ENCODE data around the gene AGPAT4.

The AGPAT4 gene

DNA sequence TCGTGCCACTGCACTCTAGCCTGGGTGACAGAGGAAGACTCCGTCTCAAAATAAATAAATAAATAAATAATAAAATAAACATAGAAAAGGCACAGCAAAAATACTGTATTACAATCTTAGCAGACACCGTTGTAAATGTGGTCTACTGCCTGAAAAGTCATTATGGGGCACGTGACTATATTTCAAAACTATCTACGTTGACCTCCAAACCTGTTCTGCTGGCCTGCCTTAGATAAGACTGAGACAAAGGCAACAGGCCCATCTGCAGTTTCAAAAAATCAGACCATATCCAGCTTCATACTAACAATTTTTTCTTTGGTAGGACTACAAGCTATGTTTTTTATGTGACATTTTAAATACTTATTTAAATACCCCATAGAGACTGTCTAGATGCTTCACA, 59.1 kb downstream of the AGPAT4 start:
- Histone ChIP-seq H3K56ac (ENCODE audit: low read length) (no peak overlapping the region), H3K36me3 (ENCODE audit: control insufficient read depth, insufficient read depth, low read length) (peaks cover 3% of the 10 kb centered on the region), H3K4me3 (ENCODE audit: low read length) (no peak overlapping the region), H2BK5ac (ENCODE audit: low read length) (no peak overlapping the region), H3K4ac (ENCODE audit: low read depth, low read length) (no peak overlapping the region), H2BK15ac (replicated peaks; ENCODE audit: low read depth) (no peak overlapping the region), H3K79me2 (ENCODE audit: control insufficient read depth, insufficient read depth, low read length) (peaks cover 2% of the 10 kb centered on the region), H3K27me3 (ENCODE audit: insufficient read depth, low read length, poor library complexity) (no peaks in the 10 kb centered on the region), H3K23ac (ENCODE audit: low read length) (no peak overlapping the region), H3K27ac (ENCODE audit: low read depth, low read length) (no peak overlapping the region), H4K5ac (ENCODE audit: low read length) (no peak overlapping the region), H3K18ac (ENCODE audit: low read length) (no peak overlapping the region), H3K4me1 (ENCODE audit: control insufficient read depth, low read depth, low read length) (no peaks in the 10 kb centered on the region), H3K9ac (ENCODE audit: low read length) (no peak overlapping the region), H4K8ac (ENCODE audit: low read depth, low read length) (no peak overlapping the region), H3K79me1 (ENCODE audit: low read length) (peaks cover 13% of the 10 kb centered on the region), H2AK5ac (ENCODE audit: low read length) (no peak overlapping the region), H2BK120ac (ENCODE audit: low read depth, low read length) (no peak overlapping the region), H3K4me2 (ENCODE audit: low read length) (no peak overlapping the region)
- no peak for DNase-seq
- no CpG with 5 or more reads among the region's 5 CpGs for WGBS (ENCODE audit: extremely low coverage, insufficient coverage, low lambda C conversion rate)

DNA sequence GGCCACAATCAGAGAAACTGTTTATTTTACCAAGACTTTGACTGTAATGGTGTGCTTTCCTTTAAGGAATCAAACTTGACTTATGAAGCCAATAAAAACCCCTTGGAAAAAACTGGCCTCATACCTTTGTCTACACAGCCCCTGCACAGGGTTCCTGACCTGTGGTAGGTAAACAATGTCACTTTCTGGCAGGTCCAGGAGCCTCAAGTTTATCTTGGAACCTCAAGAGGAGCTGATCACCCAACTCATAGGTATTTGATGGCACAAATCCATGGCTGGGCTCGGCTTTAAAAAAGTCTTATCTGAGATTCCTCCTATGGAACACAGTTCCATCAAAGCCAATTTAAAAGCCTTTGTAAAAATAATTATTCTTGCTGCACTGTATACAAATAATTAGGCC, 61.0 kb downstream of the AGPAT4 start:
- Histone ChIP-seq H3K56ac (ENCODE audit: low read length) (no peak overlapping the region), H3K36me3 (ENCODE audit: control insufficient read depth, insufficient read depth, low read length) (peaks cover 3% of the 10 kb centered on the region), H3K27me3 (ENCODE audit: insufficient read depth, low read length, poor library complexity) (no peaks in the 10 kb centered on the region), H3K79me2 (ENCODE audit: control insufficient read depth, insufficient read depth, low read length) (peaks cover 4% of the 10 kb centered on the region), H3K18ac (ENCODE audit: low read length) (no peak overlapping the region), H4K5ac (ENCODE audit: low read length) (no peak overlapping the region), H3K4me3 (ENCODE audit: low read length) (no peak overlapping the region), H3K79me1 (ENCODE audit: low read length) (peaks cover 13% of the 10 kb centered on the region), H2AK5ac (ENCODE audit: low read length) (no peak overlapping the region), H3K4ac (ENCODE audit: low read depth, low read length) (no peak overlapping the region), H3K4me2 (ENCODE audit: low read length) (no peak overlapping the region), H2BK15ac (replicated peaks; ENCODE audit: low read depth) (no peak overlapping the region), H3K4me1 (ENCODE audit: control insufficient read depth, low read depth, low read length) (no peaks in the 10 kb centered on the region), H4K8ac (ENCODE audit: low read depth, low read length) (no peak overlapping the region), H3K27ac (ENCODE audit: low read depth, low read length) (no peak overlapping the region), H2BK5ac (ENCODE audit: low read length) (no peak overlapping the region), H3K9ac (ENCODE audit: low read length) (no peak overlapping the region), H3K23ac (ENCODE audit: low read length) (no peak overlapping the region), H2BK120ac (ENCODE audit: low read depth, low read length) (no peak overlapping the region)
- WGBS (ENCODE audit: extremely low coverage, insufficient coverage, low lambda C conversion rate): no CpG with 5 or more reads among the region's 1 CpG
- DNase-seq: no peak

DNA sequence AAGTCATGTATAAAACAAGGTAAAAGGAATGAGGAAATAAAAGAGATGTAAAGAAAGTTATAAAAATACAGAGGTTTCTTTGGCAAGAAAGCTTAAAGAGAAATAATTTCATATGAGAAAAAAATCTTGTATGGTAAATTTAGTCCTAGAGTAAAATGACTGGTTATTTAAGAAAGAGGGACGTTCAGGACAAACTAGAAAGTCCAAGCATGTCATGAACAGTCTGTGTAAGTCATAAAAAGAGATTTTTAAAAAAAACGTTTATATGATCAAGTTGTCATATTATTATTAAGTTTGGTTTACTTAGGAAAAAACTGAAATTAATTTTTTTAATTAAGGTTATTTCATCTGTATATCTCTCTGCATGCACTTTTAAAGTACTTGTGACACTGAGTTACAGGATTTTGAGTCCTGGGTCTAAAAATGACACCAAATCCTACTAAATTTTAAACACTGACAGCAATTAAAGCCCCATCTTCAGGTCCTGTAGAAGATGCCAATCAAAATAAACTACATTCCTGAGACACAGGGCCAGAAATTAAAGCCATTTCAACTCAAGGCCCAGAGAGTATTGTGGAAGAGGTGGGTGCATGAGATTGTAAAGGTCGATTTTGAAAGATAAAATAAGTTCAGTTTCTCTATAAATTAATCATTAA, 62.4 kb downstream of the AGPAT4 start:
- Histone ChIP-seq H4K8ac (ENCODE audit: low read depth, low read length) (no peak overlapping the region), H3K27ac (ENCODE audit: low read depth, low read length) (no peak overlapping the region), H2BK15ac (replicated peaks; ENCODE audit: low read depth) (no peak overlapping the region), H3K79me2 (ENCODE audit: control insufficient read depth, insufficient read depth, low read length) (peaks cover 2% of the 10 kb centered on the region), H2BK120ac (ENCODE audit: low read depth, low read length) (no peak overlapping the region), H2BK5ac (ENCODE audit: low read length) (no peak overlapping the region), H3K4me1 (ENCODE audit: control insufficient read depth, low read depth, low read length) (no peaks in the 10 kb centered on the region), H3K9ac (ENCODE audit: low read length) (no peak overlapping the region), H2AK5ac (ENCODE audit: low read length) (no peak overlapping the region), H3K27me3 (ENCODE audit: insufficient read depth, low read length, poor library complexity) (no peaks in the 10 kb centered on the region), H3K18ac (ENCODE audit: low read length) (no peak overlapping the region), H3K23ac (ENCODE audit: low read length) (no peak overlapping the region), H3K36me3 (ENCODE audit: control insufficient read depth, insufficient read depth, low read length) (no peaks in the 10 kb centered on the region), H3K4ac (ENCODE audit: low read depth, low read length) (no peak overlapping the region), H3K79me1 (ENCODE audit: low read length) (peaks cover 8% of the 10 kb centered on the region), H4K5ac (ENCODE audit: low read length) (no peak overlapping the region), H3K4me3 (ENCODE audit: low read length) (no peak overlapping the region), H3K4me2 (ENCODE audit: low read length) (no peak overlapping the region), H3K56ac (ENCODE audit: low read length) (no peak overlapping the region)
- WGBS (ENCODE audit: extremely low coverage, insufficient coverage, low lambda C conversion rate): 100% methylated on average over 1 of the region's 3 CpGs
- DNase-seq: peak; percentile 58

DNA sequence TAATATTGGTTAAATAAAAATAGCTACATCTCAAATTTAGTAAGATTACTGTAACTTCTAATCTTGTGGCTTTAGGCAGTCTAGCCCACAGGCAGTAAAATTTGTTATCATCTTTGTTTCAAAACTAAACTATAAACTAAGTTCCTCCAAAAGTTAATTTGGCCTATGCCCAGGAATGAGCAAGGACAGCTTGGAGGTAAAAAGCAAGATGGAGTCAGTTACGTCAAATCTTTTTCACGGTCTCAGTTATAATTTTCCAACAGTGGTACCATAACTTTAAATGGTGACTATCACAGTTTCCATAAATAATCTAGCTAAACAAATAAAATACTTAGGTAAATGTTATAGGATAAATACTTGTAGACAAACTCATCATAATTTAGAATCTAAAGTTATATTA, 63.0 kb downstream of the AGPAT4 start:
- Histone ChIP-seq H3K9ac (ENCODE audit: low read length) (no peak overlapping the region), H3K4ac (ENCODE audit: low read depth, low read length) (no peak overlapping the region), H3K23ac (ENCODE audit: low read length) (no peak overlapping the region), H3K36me3 (ENCODE audit: control insufficient read depth, insufficient read depth, low read length) (no peaks in the 10 kb centered on the region), H3K4me2 (ENCODE audit: low read length) (no peak overlapping the region), H2BK120ac (ENCODE audit: low read depth, low read length) (no peak overlapping the region), H3K79me1 (ENCODE audit: low read length) (peaks cover 10% of the 10 kb centered on the region), H3K18ac (ENCODE audit: low read length) (no peak overlapping the region), H2BK15ac (replicated peaks; ENCODE audit: low read depth) (no peak overlapping the region), H4K8ac (ENCODE audit: low read depth, low read length) (no peak overlapping the region), H3K27ac (ENCODE audit: low read depth, low read length) (no peak overlapping the region), H3K56ac (ENCODE audit: low read length) (no peak overlapping the region), H3K4me3 (ENCODE audit: low read length) (no peak overlapping the region), H3K79me2 (ENCODE audit: control insufficient read depth, insufficient read depth, low read length) (peaks cover 4% of the 10 kb centered on the region), H2AK5ac (ENCODE audit: low read length) (no peak overlapping the region), H2BK5ac (ENCODE audit: low read length) (no peak overlapping the region), H4K5ac (ENCODE audit: low read length) (no peak overlapping the region), H3K27me3 (ENCODE audit: insufficient read depth, low read length, poor library complexity) (no peaks in the 10 kb centered on the region), H3K4me1 (ENCODE audit: control insufficient read depth, low read depth, low read length) (no peaks in the 10 kb centered on the region)
- DNase-seq: no peak
- WGBS (ENCODE audit: extremely low coverage, insufficient coverage, low lambda C conversion rate): no CpG with 5 or more reads among the region's 2 CpGs

DNA sequence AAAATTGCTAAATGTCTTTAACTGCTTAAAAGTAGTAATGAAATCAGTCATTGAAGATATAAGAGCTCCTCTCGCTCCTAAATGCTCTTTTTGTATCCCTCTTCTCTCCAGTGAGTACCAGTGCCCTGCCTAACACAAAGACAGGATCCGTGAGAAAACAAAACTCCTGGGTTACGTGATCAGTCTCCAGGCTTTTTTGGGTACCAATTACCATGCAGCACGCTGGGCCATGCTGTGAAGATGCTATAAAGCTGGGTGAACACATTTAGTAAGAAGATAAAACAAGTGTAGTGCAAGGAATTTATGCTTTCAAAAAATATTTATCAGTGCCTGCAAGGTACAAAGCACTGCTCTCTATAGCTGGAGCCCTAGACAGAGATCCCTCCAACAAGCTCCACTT, 66.7 kb downstream of the AGPAT4 start:
- Histone ChIP-seq H3K9ac (ENCODE audit: low read length) (no peak overlapping the region), H2BK5ac (ENCODE audit: low read length) (no peak overlapping the region), H2BK15ac (replicated peaks; ENCODE audit: low read depth) (no peak overlapping the region), H2BK120ac (ENCODE audit: low read depth, low read length) (no peak overlapping the region), H3K27ac (ENCODE audit: low read depth, low read length) (no peak overlapping the region), H3K18ac (ENCODE audit: low read length) (no peak overlapping the region), H3K79me1 (ENCODE audit: low read length) (peaks cover 16% of the 10 kb centered on the region), H3K27me3 (ENCODE audit: insufficient read depth, low read length, poor library complexity) (no peaks in the 10 kb centered on the region), H3K4me1 (ENCODE audit: control insufficient read depth, low read depth, low read length) (no peaks in the 10 kb centered on the region), H3K23ac (ENCODE audit: low read length) (no peak overlapping the region), H3K56ac (ENCODE audit: low read length) (no peak overlapping the region), H3K79me2 (ENCODE audit: control insufficient read depth, insufficient read depth, low read length) (peaks cover 10% of the 10 kb centered on the region), H3K4me2 (ENCODE audit: low read length) (no peak overlapping the region), H4K5ac (ENCODE audit: low read length) (no peak overlapping the region), H2AK5ac (ENCODE audit: low read length) (no peak overlapping the region), H3K36me3 (ENCODE audit: control insufficient read depth, insufficient read depth, low read length) (no peaks in the 10 kb centered on the region), H3K4ac (ENCODE audit: low read depth, low read length) (no peak overlapping the region), H4K8ac (ENCODE audit: low read depth, low read length) (no peak overlapping the region), H3K4me3 (ENCODE audit: low read length) (no peak overlapping the region)
- DNase-seq: no peak
- no CpG with 5 or more reads among the region's 4 CpGs for WGBS (ENCODE audit: extremely low coverage, insufficient coverage, low lambda C conversion rate)

Data from mesendoderm (in vitro differentiated cells).